RKO (cell line): ENCODE measurements around the gene DGUOK.
"Not testable (repeated sequence)": the region's sequence is repeated elsewhere in the genome, so short reads cannot be mapped to it uniquely, and the experiment has no call there.

ENCODE experiments used
- DNase-seq: peaks from one replicate; pipeline ENCODE4 v3.0.0-alpha.2; 2016; ENCODE audit warnings: low spot score

The DGUOK gene

GRCh38 chr2:73901143-73901542 is 25.5 kb upstream of the DGUOK start:
- no peak for DNase-seq

GRCh38 chr2:73902284-73902683 is 24.4 kb upstream of the DGUOK start:
- no peak for DNase-seq

GRCh38 chr2:73903313-73903712 is 23.4 kb upstream of the DGUOK start:
- no peak for DNase-seq

- DNase-seq, result not testable (repeated sequence)
These were observed 22.6 kb upstream of the DGUOK start for GRCh38 chr2:73903949-73904613.

GRCh38 chr2:73904952-73905351 is 21.7 kb upstream of the DGUOK start:
- no peak for DNase-seq

GRCh38 chr2:73906847-73907505 is 19.7 kb upstream of the DGUOK start:
- no peak for DNase-seq

GRCh38 chr2:73907840-73908452 is 18.7 kb upstream of the DGUOK start:
- peak; percentile 31 for DNase-seq

GRCh38 chr2:73908689-73909652 is 17.7 kb upstream of the DGUOK start:
- DNase-seq, result no peak

- DNase-seq, result no peak
These were observed 15.7 kb upstream of the DGUOK start for GRCh38 chr2:73910873-73911547.

GRCh38 chr2:73911548-73912208 is 15.0 kb upstream of the DGUOK start:
- DNase-seq, result no peak

- DNase-seq, result no peak
These were observed 13.1 kb upstream of the DGUOK start for GRCh38 chr2:73913414-73914054.

GRCh38 chr2:73914667-73915066 is 12.0 kb upstream of the DGUOK start:
- no peak for DNase-seq

GRCh38 chr2:73915437-73915993 is 11.2 kb upstream of the DGUOK start:
- DNase-seq, result no peak

GRCh38 chr2:73916666-73917065 is 10.0 kb upstream of the DGUOK start:
- no peak for DNase-seq

- no peak for DNase-seq
These were observed 9.4 kb upstream of the DGUOK start for GRCh38 chr2:73917296-73917695.

GRCh38 chr2:73917696-73918207 is 8.9 kb upstream of the DGUOK start:
- no peak for DNase-seq

- no peak for DNase-seq
These were observed 7.8 kb upstream of the DGUOK start for GRCh38 chr2:73918856-73919255.

GRCh38 chr2:73919596-73920228 is 7.0 kb upstream of the DGUOK start:
- no peak for DNase-seq
